ENCODE data around the gene DCUN1D5.

DCUN1D5 gene

DNA sequence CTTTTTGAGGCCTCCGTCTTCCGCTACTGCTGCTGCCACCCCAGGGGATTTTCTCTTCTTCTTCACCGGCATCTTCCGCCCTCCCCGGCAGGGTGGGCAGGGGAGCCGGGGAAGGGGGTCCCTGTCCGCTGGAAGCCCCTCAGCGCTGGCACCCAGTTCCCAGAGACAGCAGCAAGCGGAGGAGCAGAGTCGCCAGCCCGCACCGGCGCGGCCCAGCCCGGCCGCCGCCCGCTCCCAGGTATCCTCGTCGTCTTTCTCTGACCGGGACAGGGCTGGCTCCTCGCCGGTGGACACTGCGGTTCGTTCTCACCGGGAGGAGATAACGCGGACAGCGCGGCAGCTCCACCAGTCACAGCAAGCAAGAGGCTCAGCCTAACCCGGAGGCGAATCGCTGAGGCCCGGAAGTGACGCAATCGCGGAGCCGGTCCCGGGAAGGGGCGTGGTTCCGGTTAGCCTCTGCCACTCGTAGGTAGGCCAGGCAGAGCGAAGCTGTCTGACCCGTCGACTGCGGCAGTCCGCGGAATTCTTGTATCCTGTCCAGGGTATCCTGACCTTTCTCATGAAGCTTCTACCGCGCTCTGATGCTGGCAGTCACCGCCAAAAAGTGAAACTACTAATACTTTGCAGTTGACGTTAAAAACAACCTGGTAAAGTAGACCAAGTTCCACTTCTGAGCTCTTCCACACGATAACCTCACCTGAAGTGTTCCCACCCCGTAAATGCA, at the start of gene DCUN1D5:
Gene DCUN1D5, minus strand, starts transcription at position 360 of the 724 bp plus-strand sequence. Its CDS starts 288 bp downstream, at position 72.
- H3K4me3 ChIP-seq (ENCODE audit: low read depth in 1 of 2, low read length in 2 of 2), result peak within 1 kb of the TSS; percentile 75 to 96
- peak; percentile 95 for ATAC-seq (ENCODE audit: insufficient read depth, low read depth)
- H2AFZ ChIP-seq (ENCODE audit: low read depth, low read length), result peak within 1 kb of the TSS; percentile 83
- H3K4me2 ChIP-seq (ENCODE audit: insufficient read depth, low read length), result peak within 1 kb of the TSS; percentile 68
- no peaks in the 10 kb centered on the region for H3K9me3 ChIP-seq (ENCODE audit: insufficient read depth, low read length, severe bottlenecking)
- H4K20me1 ChIP-seq (ENCODE audit: insufficient read depth, low read length), result peaks cover 7% of the 10 kb centered on the region; the same call in 1 of the 2 replicates
- peaks cover 50% of the 10 kb centered on the region for H3K79me2 ChIP-seq (ENCODE audit: insufficient read depth, low read length)
- H3K9ac ChIP-seq (ENCODE audit: low read depth, low read length), result peak within 1 kb of the TSS; percentile 86
- peaks cover 44% of the 10 kb centered on the region for H3K4me1 ChIP-seq (ENCODE audit: insufficient read depth, low read length)
- H3K27ac ChIP-seq (ENCODE audit: low read length), result peak within 1 kb of the TSS; percentile 69
- peak; percentile 94 for DNase-seq
- peaks cover 18% of the 10 kb centered on the region for H3K36me3 ChIP-seq (ENCODE audit: insufficient read depth, low read length)
- TF ChIP-seq EZH2 (IDR thresholded peaks at IDR 0.05; ENCODE audit: borderline replicate concordance, low read depth, low read length, severe bottlenecking) (no peak), CTCF (IDR thresholded peaks at IDR 0.05; ENCODE audit: borderline replicate concordance, extremely low read depth, low read length, poor library complexity, severe bottlenecking) (no peak)
- no peaks in the 10 kb centered on the region for H3K27me3 ChIP-seq (ENCODE audit: insufficient read depth, low read length, poor library complexity)

DNA sequence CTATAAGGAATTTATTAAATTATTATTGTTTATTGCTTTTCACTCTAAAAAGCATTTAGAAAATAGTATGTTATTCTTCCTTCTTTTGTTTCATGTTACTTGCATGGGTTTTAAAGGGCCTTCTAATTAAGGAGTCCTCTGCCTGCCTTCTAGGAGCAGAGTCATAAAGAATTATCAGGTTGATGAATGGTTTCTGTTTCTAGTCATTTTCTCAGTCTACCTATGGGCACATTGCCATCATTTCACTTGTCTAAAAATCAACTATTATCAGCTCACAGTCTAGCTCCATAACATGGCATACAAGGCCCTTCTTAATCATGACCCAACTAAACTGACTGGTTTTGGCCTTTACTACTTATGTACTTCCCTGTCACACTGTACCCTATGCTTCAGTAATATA, 33.5 kb upstream of the DCUN1D5 start:
- no peaks in the 10 kb centered on the region for H4K20me1 ChIP-seq (ENCODE audit: insufficient read depth, low read length)
- H3K27me3 ChIP-seq (ENCODE audit: insufficient read depth, low read length, poor library complexity), result no peaks in the 10 kb centered on the region
- H3K9me3 ChIP-seq (ENCODE audit: insufficient read depth, low read length, severe bottlenecking), result no peaks in the 10 kb centered on the region
- DNase-seq, result no peak
- no peak overlapping the region for H3K4me3 ChIP-seq (ENCODE audit: low read depth in 1 of 2, low read length in 2 of 2)
- no peak for ATAC-seq (ENCODE audit: insufficient read depth, low read depth)
- H2AFZ ChIP-seq (ENCODE audit: low read depth, low read length), result no peak overlapping the region
- no peak overlapping the region for H3K27ac ChIP-seq (ENCODE audit: low read length)
- TF ChIP-seq EZH2 (IDR thresholded peaks at IDR 0.05; ENCODE audit: borderline replicate concordance, low read depth, low read length, severe bottlenecking) (no peak), CTCF (IDR thresholded peaks at IDR 0.05; ENCODE audit: borderline replicate concordance, extremely low read depth, low read length, poor library complexity, severe bottlenecking) (no peak)
- H3K4me2 ChIP-seq (ENCODE audit: insufficient read depth, low read length), result no peak overlapping the region
- H3K79me2 ChIP-seq (ENCODE audit: insufficient read depth, low read length), result no peaks in the 10 kb centered on the region
- H3K36me3 ChIP-seq (ENCODE audit: insufficient read depth, low read length), result no peaks in the 10 kb centered on the region
- H3K9ac ChIP-seq (ENCODE audit: low read depth, low read length), result no peak overlapping the region
- H3K4me1 ChIP-seq (ENCODE audit: insufficient read depth, low read length), result no peaks in the 10 kb centered on the region

DNA sequence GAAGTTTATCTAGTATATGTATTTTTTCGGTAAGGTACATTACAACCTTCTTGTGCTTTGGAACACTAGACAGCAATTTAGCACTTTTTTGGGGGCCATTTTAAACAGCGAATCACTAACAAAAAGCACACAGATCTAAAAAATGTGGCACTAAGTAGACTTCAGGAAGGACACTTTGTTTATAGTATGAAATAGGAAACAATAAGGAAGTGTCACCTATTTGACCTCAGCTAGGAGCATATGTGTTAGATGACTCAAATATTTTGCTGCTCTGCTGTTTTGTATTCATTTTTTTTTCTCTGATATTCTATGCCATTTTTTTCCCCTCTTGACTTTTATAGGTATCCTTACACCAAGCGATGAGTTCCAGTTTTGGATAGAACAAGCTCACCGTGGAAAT, 22.9 kb upstream of the DCUN1D5 start:
- no peak overlapping the region for H2AFZ ChIP-seq (ENCODE audit: low read depth, low read length)
- DNase-seq (no peak), ATAC-seq (ENCODE audit: insufficient read depth, low read depth) (no peak)
- no peaks in the 10 kb centered on the region for H3K79me2 ChIP-seq (ENCODE audit: insufficient read depth, low read length)
- H3K4me1 ChIP-seq (ENCODE audit: insufficient read depth, low read length), result peaks cover 6% of the 10 kb centered on the region; the same call in 1 of the 2 replicates
- no peak overlapping the region for H3K27ac ChIP-seq (ENCODE audit: low read length)
- H4K20me1 ChIP-seq (ENCODE audit: insufficient read depth, low read length), result no peaks in the 10 kb centered on the region
- no peak overlapping the region for H3K4me3 ChIP-seq (ENCODE audit: low read depth in 1 of 2, low read length in 2 of 2)
- no peaks in the 10 kb centered on the region for H3K9me3 ChIP-seq (ENCODE audit: insufficient read depth, low read length, severe bottlenecking)
- H3K4me2 ChIP-seq (ENCODE audit: insufficient read depth, low read length), result no peak overlapping the region
- H3K27me3 ChIP-seq (ENCODE audit: insufficient read depth, low read length, poor library complexity), result no peaks in the 10 kb centered on the region
- TF ChIP-seq EZH2 (IDR thresholded peaks at IDR 0.05; ENCODE audit: borderline replicate concordance, low read depth, low read length, severe bottlenecking) (no peak), CTCF (IDR thresholded peaks at IDR 0.05; ENCODE audit: borderline replicate concordance, extremely low read depth, low read length, poor library complexity, severe bottlenecking) (no peak)
- H3K9ac ChIP-seq (ENCODE audit: low read depth, low read length), result no peak overlapping the region
- no peaks in the 10 kb centered on the region for H3K36me3 ChIP-seq (ENCODE audit: insufficient read depth, low read length)

Data from DND-41 (cell line).